ENCODE results near the gene TSGA10IP.

TSGA10IP gene

GRCh38 chr11:65922565-65922964 lies 22.7 kb upstream of the TSGA10IP start:
- H3K36me3 ChIP-seq (replicated peaks), result peaks cover 22% of the 10 kb centered on the region
- no peak overlapping the region for H3K4me3 ChIP-seq (ENCODE audit: low read depth, low read length)
- no peak for DNase-seq
- no peak for TF ChIP-seq CTCF (IDR thresholded peaks at IDR 0.05; ENCODE audit: low read depth, low read length, missing control alignments)
- in situ Hi-C loops (cut with HindIII; ENCODE audit: low pct_ligation_motif_present, low sequenced_read_pairs), result no loop called here
- no peaks in the 10 kb centered on the region for H3K27me3 ChIP-seq (replicated peaks)
- no peak overlapping the region for H3K27ac ChIP-seq

GRCh38 chr11:65925397-65925796 lies 19.9 kb upstream of the TSGA10IP start:
- in situ Hi-C loops (cut with HindIII; ENCODE audit: low pct_ligation_motif_present, low sequenced_read_pairs), result no loop called here
- no peak overlapping the region for H3K4me3 ChIP-seq (ENCODE audit: low read depth, low read length)
- DNase-seq, result no peak
- no peaks in the 10 kb centered on the region for H3K27me3 ChIP-seq (replicated peaks)
- H3K27ac ChIP-seq, result no peak overlapping the region
- no peak for TF ChIP-seq CTCF (IDR thresholded peaks at IDR 0.05; ENCODE audit: low read depth, low read length, missing control alignments)
- peaks cover 22% of the 10 kb centered on the region for H3K36me3 ChIP-seq (replicated peaks)

GRCh38 chr11:65927904-65928397 lies 17.3 kb upstream of the TSGA10IP start:
- in situ Hi-C loops (cut with HindIII; ENCODE audit: low pct_ligation_motif_present, low sequenced_read_pairs), result no loop called here
- H3K4me3 ChIP-seq (ENCODE audit: low read depth, low read length), result no peak overlapping the region
- H3K36me3 ChIP-seq (replicated peaks), result peaks cover 6% of the 10 kb centered on the region
- H3K27ac ChIP-seq, result no peak overlapping the region
- H3K27me3 ChIP-seq (replicated peaks), result no peaks in the 10 kb centered on the region
- DNase-seq, result no peak
- no peak for TF ChIP-seq CTCF (IDR thresholded peaks at IDR 0.05; ENCODE audit: low read depth, low read length, missing control alignments)

GRCh38 chr11:65928667-65929066 lies 16.6 kb upstream of the TSGA10IP start:
- in situ Hi-C loops (cut with HindIII; ENCODE audit: low pct_ligation_motif_present, low sequenced_read_pairs), result no loop called here
- H3K27ac ChIP-seq, result no peak overlapping the region

GRCh38 chr11:65931773-65932557 lies 13.3 kb upstream of the TSGA10IP start:
- H3K27me3 ChIP-seq (replicated peaks), result no peaks in the 10 kb centered on the region
- in situ Hi-C loops (cut with HindIII; ENCODE audit: low pct_ligation_motif_present, low sequenced_read_pairs), result no loop called here
- no peak for DNase-seq

More at GRCh38 chr11:65928667-65929066, 16.6 kb upstream of the TSGA10IP start:
- TF ChIP-seq CTCF (IDR thresholded peaks at IDR 0.05; ENCODE audit: low read depth, low read length, missing control alignments), result no peak
- no peak for DNase-seq
- Histone ChIP-seq H3K4me3 (ENCODE audit: low read depth, low read length) (no peak overlapping the region), H3K36me3 (replicated peaks) (no peaks in the 10 kb centered on the region), H3K27me3 (replicated peaks) (no peaks in the 10 kb centered on the region)

More at GRCh38 chr11:65931773-65932557, 13.3 kb upstream of the TSGA10IP start:
- TF ChIP-seq CTCF (IDR thresholded peaks at IDR 0.05; ENCODE audit: low read depth, low read length, missing control alignments), result no peak
- H3K27ac ChIP-seq, result no peak overlapping the region
- H3K36me3 ChIP-seq (replicated peaks), result no peaks in the 10 kb centered on the region
- H3K4me3 ChIP-seq (ENCODE audit: low read depth, low read length), result no peak overlapping the region
